Endothelial cell of umbilical vein (primary cell): ENCODE results near the gene HDAC7. TPM values are rescaled to one million over a fixed set of nuclear protein-coding genes. Genes with fewer than 3 reads are reported as not detected.

Experiments
- BruUV-seq: library from RNA; stranded (reverse); fragments of 400-500 nt; replicated peaks from 2 replicates; lab custom pipeline; 2021; lab: Mats Ljungman, UMichigan
- CTCF ChIA-PET: fragments of 300-600, 350-600 bp; sonication (Branson Sonifier 250); formaldehyde crosslinking; loops from one replicate; lab custom pipeline; 2021; ENCODE audit warnings: antibody characterized with exemption, inconsistent platforms; lab: Charles Lee
- POLR2A ChIA-PET: fragments of 300-600, 350-600 bp; sonication (Branson Sonifier 250); formaldehyde crosslinking; loops from one replicate; lab custom pipeline; 2021; ENCODE audit warnings: antibody characterized with exemption, inconsistent platforms; lab: Charles Lee
- DNase-seq: peaks from one replicate; pipeline ENCODE4 v3.0.0-alpha.2; 2011; ENCODE audit warnings: low read depth, low spot score
- FAIRE-seq: peaks from 2 replicates; lab custom pipeline; 2011; peaks lifted over from hg19 to GRCh38; lab: Jason Lieb, UNC
- H2AFZ ChIP-seq: 2 replicates; pipeline ENCODE4 v1.6.0; 2012; ENCODE audit warnings: low read depth, low read length, control low read depth, inconsistent platforms
- H3K27ac ChIP-seq: 2 replicates; pipeline ENCODE4 v1.5.1; 2011; ENCODE audit warnings: low read depth, mild to moderate bottlenecking, control low read depth, low read length, moderate library complexity; ENCODE audit not compliant: insufficient read depth
- H3K27me3 ChIP-seq, 2 experiments: 2 replicates each; pipeline versions ENCODE4 v1.6.0 to v1.6.1; 2011; ENCODE audit warnings: low read length in 2 of 2, mixed read lengths in 1 of 2; ENCODE audit not compliant: control insufficient read depth in 2 of 2, insufficient read depth in 2 of 2
- H3K36me3 ChIP-seq, 2 experiments: 2 replicates in 1 of 2; 3 replicates in 1 of 2; pipeline ENCODE4 v1.5.1; 2011; ENCODE audit warnings: low read length in 2 of 2, mild to moderate bottlenecking in 1 of 2, moderate library complexity in 1 of 2; ENCODE audit not compliant: control insufficient read depth in 2 of 2, insufficient read depth in 2 of 2; ENCODE audit errors: extremely low read depth in 1 of 2
- H3K4me1 ChIP-seq: 3 replicates; pipeline ENCODE4 v1.5.1; 2011; ENCODE audit warnings: mild to moderate bottlenecking, low read length; ENCODE audit not compliant: control insufficient read depth, insufficient read depth; ENCODE audit errors: extremely low read depth
- H3K4me2 ChIP-seq: 2 replicates; pipeline ENCODE4 v1.6.1; 2011; ENCODE audit warnings: low read length, control low read depth, mixed read lengths; ENCODE audit not compliant: insufficient read depth
- H3K4me3 ChIP-seq, 3 experiments: fragments of 200-600 bp in 1 of 3; sonication (generic), shearing (Covaris generic) in 1 of 3; replicated peaks in 1 of 3; 2 replicates each; pipeline ENCODE4 v1.5.1; 2011 to 2016; ENCODE audit warnings: control low read depth in 3 of 3, low read length in 3 of 3, mild to moderate bottlenecking in 2 of 3, inconsistent platforms in 1 of 3, low read depth in 1 of 3, moderate library complexity in 1 of 3; ENCODE audit not compliant: insufficient read depth in 1 of 3
- H3K79me2 ChIP-seq: 2 replicates; pipeline ENCODE4 v1.6.0; 2012; ENCODE audit warnings: low read length, inconsistent platforms; ENCODE audit not compliant: control insufficient read depth, insufficient read depth
- H3K9ac ChIP-seq: replicated peaks from 2 replicates; pipeline ENCODE3; 2011; ENCODE audit warnings: low read length, control low read depth; ENCODE audit not compliant: insufficient read depth; ENCODE audit errors: extremely low read depth
- H3K9me1 ChIP-seq: replicated peaks from 3 replicates; pipeline ENCODE4 v1.6.0; 2011; ENCODE audit warnings: mild to moderate bottlenecking, low read length; ENCODE audit not compliant: control insufficient read depth, insufficient read depth; ENCODE audit errors: extremely low read depth
- H3K9me3 ChIP-seq: replicated peaks from 2 replicates; pipeline ENCODE4 v1.5.1; 2012; ENCODE audit warnings: low read length, inconsistent platforms; ENCODE audit not compliant: control insufficient read depth, insufficient read depth
- H4K20me1 ChIP-seq: replicated peaks from 2 replicates; pipeline ENCODE3; 2011; ENCODE audit warnings: mild to moderate bottlenecking, low read length; ENCODE audit not compliant: control insufficient read depth, insufficient read depth; ENCODE audit errors: extremely low read depth
- EZH2 ChIP-seq: IDR thresholded peaks from 2 replicates; pipeline ENCODE4 v1.6.1; 2012; ENCODE audit warnings: borderline replicate concordance, low read depth, mild to moderate bottlenecking, moderate library complexity, low read length, inconsistent platforms; ENCODE audit not compliant: severe bottlenecking
- FOS ChIP-seq: IDR thresholded peaks from 2 replicates; pipeline ENCODE4 v1.6.1; 2011; ENCODE audit warnings: mild to moderate bottlenecking, low read length, moderate library complexity, borderline replicate concordance; ENCODE audit not compliant: insufficient read depth
- GATA2 ChIP-seq: IDR thresholded peaks from 2 replicates; pipeline ENCODE4 v1.7.0; 2011; ENCODE audit warnings: low read depth, mild to moderate bottlenecking, moderate library complexity, mixed read lengths, low read length; ENCODE audit not compliant: insufficient read length, insufficient read depth
- JUN ChIP-seq: IDR thresholded peaks from 2 replicates; pipeline ENCODE4 v1.6.1; 2011; ENCODE audit warnings: borderline replicate concordance, low read depth; ENCODE audit not compliant: insufficient read length, insufficient read depth
- MYC ChIP-seq: IDR thresholded peaks from one replicate; pipeline ENCODE4 v1.6.1; 2011; ENCODE audit warnings: mild to moderate bottlenecking, low read depth, low read length
- POLR2A ChIP-seq: IDR thresholded peaks from 2 replicates; pipeline ENCODE4 v1.6.1; 2012; ENCODE audit warnings: low read depth, mild to moderate bottlenecking, control low read depth, low read length
- POLR2AphosphoS5 ChIP-seq: IDR thresholded peaks from 2 replicates; pipeline ENCODE4 v1.6.1; 2012; ENCODE audit warnings: low read depth, mild to moderate bottlenecking, control low read depth, low read length, moderate library complexity; ENCODE audit not compliant: insufficient read depth
- dilution Hi-C: fragments of 300-500 bp; cut with MboI; formaldehyde crosslinking; loops from one replicate; pipeline ENCODE4 v1.15.0; 2019; ENCODE audit warnings: low sequenced_read_pairs; ENCODE audit not compliant: extremely low pct_ligation_motif_present
- intact Hi-C: fragments of 100-400 bp; cut with micrococcal nuclease; formaldehyde crosslinking; loops from one replicate; pipeline ENCODE4 v1.10.0; 2022
- polyA plus RNA-seq, 4 experiments: library from polyadenylated mRNA; depleted of rRNA in 3 of 4; stranded (reverse) in 3 of 4; unstranded in 1 of 4; fragments of >200 nt; gene quantifications; 2 replicates each; pipeline versions ENCODE4 v1.2.1 to v1.2.3, GENCODE V29; 2011 to 2012; ENCODE audit warnings: missing spikeins in 1 of 4
- total RNA-seq: library from RNA; stranded (reverse); gene quantifications from 2 replicates; pipeline ENCODE4 v1.2.3, GENCODE V29; 2021
- TF ChIP-seq, protein P1 (sequence below): IDR thresholded peaks from 2 replicates; pipeline ENCODE4 v1.6.1; 2011; ENCODE audit not compliant: insufficient read depth, insufficient read length
- TF ChIP-seq, protein P2 (sequence below), 2 donors: IDR thresholded peaks; 1 replicate in 1 of 2; 2 replicates in 1 of 2; pipeline ENCODE4 v1.5.1; 2011; ENCODE audit warnings: low read length in 2 of 2, mild to moderate bottlenecking in 2 of 2, moderate library complexity in 2 of 2, control low read depth in 1 of 2, inconsistent platforms in 1 of 2, low read depth in 1 of 2; ENCODE audit not compliant: insufficient read depth in 1 of 2; ENCODE audit errors: extremely low read depth in 1 of 2

HDAC7 gene
- total and polyA plus RNA-seq, 2 donors (not counting 3 experiments of a cell fraction or from before 2014, with no cell fraction given): 119 to 249 TPM

DNA sequence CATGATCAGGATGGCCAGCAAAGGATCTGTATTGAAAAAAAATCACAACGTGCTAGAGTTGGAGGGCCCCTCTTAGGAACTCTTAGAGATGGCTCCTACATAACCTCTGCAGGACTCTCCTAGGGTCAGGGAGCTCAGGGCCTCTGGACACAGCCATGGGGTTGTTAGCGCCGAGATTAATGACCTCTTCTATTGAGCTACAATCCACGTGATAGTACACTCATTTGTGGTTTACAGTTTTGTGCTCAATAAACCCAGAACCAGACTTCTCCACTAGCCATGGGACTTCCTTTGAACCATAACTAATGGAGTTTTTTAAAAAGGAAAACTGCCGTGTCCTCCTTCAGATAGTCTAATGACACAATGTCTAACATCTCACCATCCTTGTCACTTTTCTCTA, 29.6 kb upstream of the HDAC7 start:
- peak overlapping the region; percentile 28 for H2AFZ ChIP-seq
- no peak overlapping the region for H3K4me3 ChIP-seq
- no peaks in the 10 kb centered on the region for H3K9me1 ChIP-seq
- intact Hi-C loops (no loop called here), dilution Hi-C loops (no loop called here)
- no peaks in the 10 kb centered on the region for H3K9me3 ChIP-seq
- CTCF ChIA-PET: interaction anchor here (0.9 to 4.1 kb wide), 4 partner anchors 11 to 114 kb away, joined by 3 to 21 read pairs (median 7); partner anchors contain the start of gene TMEM106C
- no TSS peak for BruUV-seq
- no peaks in the 10 kb centered on the region for H3K36me3 ChIP-seq
- peaks cover 7% of the 10 kb centered on the region for H3K4me1 ChIP-seq
- DNase-seq: no peak
- H4K20me1 ChIP-seq: no peaks in the 10 kb centered on the region
- no peak overlapping the region for H3K27ac ChIP-seq
- no peak overlapping the region for H3K9ac ChIP-seq
- no peaks in the 10 kb centered on the region for H3K79me2 ChIP-seq
- H3K4me2 ChIP-seq: no peak overlapping the region
- FAIRE-seq: no peak
- POLR2A ChIA-PET: no interaction called here
- H3K27me3 ChIP-seq: no peaks in the 10 kb centered on the region
- no peak for TF ChIP-seq MYC
- TF ChIP-seq FOS: no peak
- TF ChIP-seq, protein P1, sequence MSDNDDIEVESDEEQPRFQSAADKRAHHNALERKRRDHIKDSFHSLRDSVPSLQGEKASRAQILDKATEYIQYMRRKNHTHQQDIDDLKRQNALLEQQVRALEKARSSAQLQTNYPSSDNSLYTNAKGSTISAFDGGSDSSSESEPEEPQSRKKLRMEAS: no peak
- TF ChIP-seq GATA2: no peak
- no peak for TF ChIP-seq POLR2A
- TF ChIP-seq JUN: no peak
- TF ChIP-seq, protein P2, sequence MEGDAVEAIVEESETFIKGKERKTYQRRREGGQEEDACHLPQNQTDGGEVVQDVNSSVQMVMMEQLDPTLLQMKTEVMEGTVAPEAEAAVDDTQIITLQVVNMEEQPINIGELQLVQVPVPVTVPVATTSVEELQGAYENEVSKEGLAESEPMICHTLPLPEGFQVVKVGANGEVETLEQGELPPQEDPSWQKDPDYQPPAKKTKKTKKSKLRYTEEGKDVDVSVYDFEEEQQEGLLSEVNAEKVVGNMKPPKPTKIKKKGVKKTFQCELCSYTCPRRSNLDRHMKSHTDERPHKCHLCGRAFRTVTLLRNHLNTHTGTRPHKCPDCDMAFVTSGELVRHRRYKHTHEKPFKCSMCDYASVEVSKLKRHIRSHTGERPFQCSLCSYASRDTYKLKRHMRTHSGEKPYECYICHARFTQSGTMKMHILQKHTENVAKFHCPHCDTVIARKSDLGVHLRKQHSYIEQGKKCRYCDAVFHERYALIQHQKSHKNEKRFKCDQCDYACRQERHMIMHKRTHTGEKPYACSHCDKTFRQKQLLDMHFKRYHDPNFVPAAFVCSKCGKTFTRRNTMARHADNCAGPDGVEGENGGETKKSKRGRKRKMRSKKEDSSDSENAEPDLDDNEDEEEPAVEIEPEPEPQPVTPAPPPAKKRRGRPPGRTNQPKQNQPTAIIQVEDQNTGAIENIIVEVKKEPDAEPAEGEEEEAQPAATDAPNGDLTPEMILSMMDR (IDR thresholded peaks at IDR 0.05; ENCODE audit: extremely low read depth in 1 of 2, insufficient read depth in 1 of 2, low read depth in 1 of 2, low read length in 2 of 2): no peak
- no peak for TF ChIP-seq POLR2AphosphoS5
- TF ChIP-seq EZH2: no peak
